Lower leg skin (tissue), 3 donors: ENCODE results near the gene PCDH17.

Source experiments
- CTCF ChIP-seq, 3 donors: fragments of 450-650 bp; IDR thresholded peaks; one replicate each; pipeline ENCODE4 v1.5.1; 2016; ENCODE audit warnings: antibody characterized with exemption in 3 of 3, mild to moderate bottlenecking in 3 of 3, moderate library complexity in 2 of 3
- POLR2A ChIP-seq, 2 donors: fragments of 450-650 bp; IDR thresholded peaks; one replicate each; pipeline ENCODE4 v1.6.1; 2016 to 2017; ENCODE audit warnings: antibody characterized with exemption in 2 of 2, mild to moderate bottlenecking in 1 of 2, moderate library complexity in 1 of 2

- TF ChIP-seq CTCF (IDR thresholded peaks at IDR 0.05) (no peak), POLR2A (IDR thresholded peaks at IDR 0.05) (no peak)
Observed at GRCh38 chr13:57629821-57630235, 1.7 kb upstream of the PCDH17 start.
